ENCODE data around the gene PDZD4. TPM values are rescaled to one million over a fixed set of nuclear protein-coding genes. Genes with fewer than 3 reads are reported as not detected.

Gene PDZD4
- total RNA-seq, 1 donor = 0.43 TPM

- no peak for TF ChIP-seq CTCF (IDR thresholded peaks at IDR 0.05; ENCODE audit: insufficient read depth, low read depth, low read length)
- DNase-seq (ENCODE audit: low read depth) = no peak
- H3K4me3 ChIP-seq (ENCODE audit: low read depth, low read length) = no peak overlapping the region
Measured at GRCh38 chrX:153769865-153770600, 60.3 kb downstream of the PDZD4 start.

DNA sequence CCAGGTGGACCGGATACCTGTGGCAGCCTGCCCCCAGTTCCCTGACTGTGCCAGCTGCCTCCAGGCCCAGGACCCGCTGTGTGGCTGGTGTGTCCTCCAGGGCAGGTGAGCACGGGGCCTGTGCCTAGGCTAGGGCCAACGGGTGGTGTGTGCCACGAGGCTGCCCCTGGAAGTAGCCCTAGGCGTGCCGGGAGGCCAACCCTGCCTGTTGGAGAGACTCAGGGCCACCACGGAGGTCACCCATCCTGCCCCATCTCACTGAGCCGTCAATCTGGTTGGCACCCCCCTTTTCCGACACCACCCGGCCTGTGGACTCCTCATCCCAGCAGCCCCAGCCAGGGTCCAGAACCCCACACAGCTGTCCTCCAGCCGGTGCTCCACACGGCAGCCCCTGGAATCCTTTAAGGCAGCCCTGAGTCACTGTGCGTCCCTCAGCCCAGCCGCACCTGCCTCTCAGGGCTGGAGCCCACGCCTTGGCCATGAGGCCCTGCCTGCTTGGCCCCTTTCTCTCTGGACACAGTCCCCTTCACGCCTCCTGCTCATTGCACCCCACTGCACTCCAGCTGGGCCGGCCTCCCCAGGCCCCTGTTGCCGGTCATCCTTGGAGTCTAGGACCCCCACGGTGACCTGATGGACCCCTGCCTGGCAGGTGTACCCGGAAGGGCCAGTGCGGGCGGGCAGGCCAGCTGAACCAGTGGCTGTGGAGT is 61.0 kb downstream of the PDZD4 start:
- no peak for DNase-seq (ENCODE audit: low read depth)
- no peak overlapping the region for H3K4me3 ChIP-seq (ENCODE audit: low read depth, low read length)

GRCh38 chrX:153768311-153769157 is 61.8 kb downstream of the PDZD4 start:
- H3K4me3 ChIP-seq (ENCODE audit: low read depth, low read length) = no peak overlapping the region
- TF ChIP-seq CTCF (IDR thresholded peaks at IDR 0.05; ENCODE audit: insufficient read depth, low read depth, low read length) = no peak
- DNase-seq (ENCODE audit: low read depth) = no peak

More for the DNA sequence above, 61.0 kb downstream of the PDZD4 start:
- TF ChIP-seq CTCF (IDR thresholded peaks at IDR 0.05; ENCODE audit: insufficient read depth, low read depth, low read length) = no peak

DNA sequence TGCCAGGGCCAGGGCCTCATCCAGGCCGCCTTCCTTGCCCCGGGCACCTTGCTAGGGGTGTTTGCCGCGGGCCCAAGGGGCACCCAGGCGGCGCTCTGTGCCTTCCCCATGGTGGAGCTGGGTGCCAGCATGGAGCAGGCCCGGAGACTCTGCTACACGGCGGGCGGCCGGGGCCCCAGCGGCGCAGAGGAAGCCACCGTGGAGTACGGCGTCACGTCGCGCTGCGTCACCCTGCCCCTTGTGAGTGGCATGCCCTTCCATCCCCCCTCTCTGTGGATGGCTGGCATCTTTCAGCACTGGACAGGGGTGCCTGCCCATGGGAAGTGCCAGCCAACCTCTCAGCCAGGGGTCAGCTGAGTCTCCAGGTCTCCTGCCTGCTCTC is 62.7 kb downstream of the PDZD4 start:
- H3K4me3 ChIP-seq (ENCODE audit: low read depth, low read length) = no peak overlapping the region
- DNase-seq (ENCODE audit: low read depth) = no peak
- no peak for TF ChIP-seq CTCF (IDR thresholded peaks at IDR 0.05; ENCODE audit: insufficient read depth, low read depth, low read length)

DNA sequence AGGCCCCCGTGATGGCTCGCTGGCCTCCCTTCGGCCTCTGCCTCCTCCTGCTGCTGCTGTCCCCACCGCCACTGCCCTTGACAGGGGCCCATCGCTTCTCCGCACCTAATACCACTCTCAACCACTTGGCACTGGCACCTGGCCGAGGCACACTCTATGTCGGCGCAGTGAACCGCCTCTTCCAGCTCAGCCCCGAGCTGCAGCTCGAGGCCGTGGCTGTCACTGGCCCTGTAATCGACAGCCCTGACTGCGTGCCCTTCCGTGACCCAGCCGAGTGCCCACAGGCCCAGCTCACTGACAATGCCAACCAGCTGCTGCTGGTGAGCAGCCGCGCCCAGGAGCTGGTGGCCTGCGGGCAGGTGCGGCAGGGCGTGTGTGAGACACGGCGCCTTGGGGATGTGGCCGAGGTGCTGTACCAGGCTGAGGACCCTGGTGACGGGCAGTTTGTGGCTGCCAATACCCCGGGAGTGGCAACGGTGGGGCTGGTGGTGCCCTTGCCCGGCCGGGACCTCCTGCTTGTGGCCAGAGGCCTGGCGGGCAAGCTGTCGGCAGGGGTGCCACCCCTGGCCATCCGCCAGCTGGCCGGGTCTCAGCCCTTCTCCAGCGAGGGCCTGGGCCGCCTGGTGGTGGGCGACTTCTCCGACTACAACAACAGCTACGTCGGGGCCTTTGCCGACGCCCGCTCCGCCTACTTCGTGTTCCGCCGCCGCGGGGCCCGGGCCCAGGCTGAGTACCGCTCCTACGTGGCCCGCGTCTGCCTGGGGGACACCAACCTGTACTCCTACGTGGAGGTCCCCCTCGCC is 63.3 kb downstream of the PDZD4 start:
- no peak for DNase-seq (ENCODE audit: low read depth)
- no peak overlapping the region for H3K4me3 ChIP-seq (ENCODE audit: low read depth, low read length)
- no peak for TF ChIP-seq CTCF (IDR thresholded peaks at IDR 0.05; ENCODE audit: insufficient read depth, low read depth, low read length)

All from fibroblast of villous mesenchyme (primary cell).